Tibial nerve (tissue), 4 donors: ENCODE measurements around the gene BRINP2.

Experiments used
- EP300 ChIP-seq, 2 donors: sonication (generic); formaldehyde crosslinking; IDR thresholded peaks; one replicate each; pipeline ENCODE4 v1.6.1; 2017; ENCODE audit warnings: antibody characterized with exemption in 2 of 2, mild to moderate bottlenecking in 1 of 2
- POLR2A ChIP-seq, 2 donors: fragments of 450-650 bp; IDR thresholded peaks; one replicate each; pipeline ENCODE4 v1.6.1; 2017; ENCODE audit warnings: antibody characterized with exemption in 2 of 2, mild to moderate bottlenecking in 2 of 2, moderate library complexity in 2 of 2
- TF ChIP-seq, protein P1 (sequence below), 5 experiments: fragments of 200-600 bp in 3 of 5; fragments of 450-650 bp in 2 of 5; sonication (generic) in 3 of 5; IDR thresholded peaks; one replicate each; pipeline ENCODE4 v1.5.1; 2016 to 2019; ENCODE audit warnings: antibody characterized with exemption in 5 of 5, mild to moderate bottlenecking in 3 of 5, moderate library complexity in 2 of 5

DNA sequence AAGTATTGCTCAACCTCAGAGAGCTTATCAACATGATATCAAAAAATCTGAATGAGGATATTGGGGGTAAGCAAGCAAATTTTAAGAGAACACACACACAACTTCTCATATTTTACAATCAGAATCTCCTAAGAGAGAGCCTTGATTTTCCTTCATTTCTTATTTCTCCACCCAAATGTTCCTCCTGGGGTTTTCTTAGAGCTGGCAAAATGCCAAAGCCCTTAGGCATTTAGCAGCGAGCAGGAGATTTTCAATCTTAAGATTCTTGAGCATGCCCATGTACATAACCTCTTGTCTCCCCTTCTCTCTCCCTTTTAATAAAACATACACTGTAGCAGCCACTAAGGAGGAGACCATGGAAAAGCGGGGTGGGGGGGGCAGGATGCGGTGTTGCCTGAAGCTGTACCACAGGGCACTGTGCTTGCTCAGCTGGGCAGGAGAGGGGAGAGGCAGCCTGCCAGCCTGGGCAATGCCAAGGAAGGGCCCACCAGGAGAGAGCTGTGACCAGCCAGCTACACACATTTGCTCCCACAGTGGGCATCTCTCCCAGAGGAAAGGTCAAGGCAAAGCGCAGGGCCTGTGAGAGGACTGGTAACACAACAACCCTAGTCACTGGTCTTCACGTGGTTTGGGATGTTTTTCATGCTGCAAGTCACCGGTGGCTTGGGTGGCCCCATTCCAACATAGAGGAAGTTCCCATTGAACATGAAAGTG is 4.3 kb downstream of the BRINP2 start:
- TF ChIP-seq EP300 (IDR thresholded peaks at IDR 0.05) (no peak), POLR2A (IDR thresholded peaks at IDR 0.05) (no peak)
- TF ChIP-seq, protein P1, sequence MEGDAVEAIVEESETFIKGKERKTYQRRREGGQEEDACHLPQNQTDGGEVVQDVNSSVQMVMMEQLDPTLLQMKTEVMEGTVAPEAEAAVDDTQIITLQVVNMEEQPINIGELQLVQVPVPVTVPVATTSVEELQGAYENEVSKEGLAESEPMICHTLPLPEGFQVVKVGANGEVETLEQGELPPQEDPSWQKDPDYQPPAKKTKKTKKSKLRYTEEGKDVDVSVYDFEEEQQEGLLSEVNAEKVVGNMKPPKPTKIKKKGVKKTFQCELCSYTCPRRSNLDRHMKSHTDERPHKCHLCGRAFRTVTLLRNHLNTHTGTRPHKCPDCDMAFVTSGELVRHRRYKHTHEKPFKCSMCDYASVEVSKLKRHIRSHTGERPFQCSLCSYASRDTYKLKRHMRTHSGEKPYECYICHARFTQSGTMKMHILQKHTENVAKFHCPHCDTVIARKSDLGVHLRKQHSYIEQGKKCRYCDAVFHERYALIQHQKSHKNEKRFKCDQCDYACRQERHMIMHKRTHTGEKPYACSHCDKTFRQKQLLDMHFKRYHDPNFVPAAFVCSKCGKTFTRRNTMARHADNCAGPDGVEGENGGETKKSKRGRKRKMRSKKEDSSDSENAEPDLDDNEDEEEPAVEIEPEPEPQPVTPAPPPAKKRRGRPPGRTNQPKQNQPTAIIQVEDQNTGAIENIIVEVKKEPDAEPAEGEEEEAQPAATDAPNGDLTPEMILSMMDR (IDR thresholded peaks at IDR 0.05) = no peak
